ENCODE results near the gene GMIP. TPM values are rescaled to one million over a fixed set of nuclear protein-coding genes. Genes with fewer than 3 reads are reported as not detected.

GMIP gene
- total and polyA plus RNA-seq, 12 donors, result 1.4 to 11.8 (median 2.4) TPM

GRCh38 chr19:19635313-19635702 lies 8.1 kb downstream of the GMIP start:
- no peak overlapping the region for H3K4me3 ChIP-seq
- ATAC-seq (no peak), DNase-seq (no peak)
- H3K27ac ChIP-seq, result no peak overlapping the region
- H3K9me3 ChIP-seq, result no peaks in the 10 kb centered on the region
- peaks cover 0 to 99% (median 4%) of the 10 kb centered on the region in 9 donors for H3K36me3 ChIP-seq
- TF ChIP-seq CTCF (IDR thresholded peaks at IDR 0.05), result no peak
- H3K4me1 ChIP-seq, result no peaks in the 10 kb centered on the region
- intact Hi-C loops (cut with DNase I), result no loop called here
- 96 to 99% methylated on average over 14 of the region's 14 CpGs for WGBS, 2 donors
- peaks cover 0 to 6% (median 0%) of the 10 kb centered on the region in 7 donors for H3K27me3 ChIP-seq

- TF ChIP-seq CTCF (IDR thresholded peaks at IDR 0.05), result no peak
- H3K4me3 ChIP-seq, result no peak overlapping the region
- ATAC-seq (no peak), DNase-seq (no peak)
- intact Hi-C loops (cut with DNase I), result no loop called here
- H3K27me3 ChIP-seq, result peaks cover 0 to 6% (median 0%) of the 10 kb centered on the region in 7 donors
- H3K36me3 ChIP-seq, result peaks cover 0 to 99% (median 4%) of the 10 kb centered on the region in 9 donors
- no peaks in the 10 kb centered on the region for H3K9me3 ChIP-seq
- WGBS, 2 donors, result 95 to 96% methylated on average over 36 of the region's 36 CpGs
- no peaks in the 10 kb centered on the region for H3K4me1 ChIP-seq
- H3K27ac ChIP-seq, result no peak overlapping the region
These were observed 8.7 kb downstream of the GMIP start for GRCh38 chr19:19634516-19635312.

GRCh38 chr19:19633711-19634515 lies 9.5 kb downstream of the GMIP start:
- Histone ChIP-seq H3K9me3 (no peaks in the 10 kb centered on the region), H3K4me3 (no peak overlapping the region)

More at GRCh38 chr19:19633711-19634515, 9.5 kb downstream of the GMIP start:
- no peak for TF ChIP-seq CTCF (IDR thresholded peaks at IDR 0.05)
- Histone ChIP-seq H3K36me3 (peaks cover 0 to 97% (median 4%) of the 10 kb centered on the region in 9 donors), H3K4me1 (peaks cover 0 to under 1% (median 0%) of the 10 kb centered on the region in 9 donors), H3K27me3 (peaks cover 0 to 6% (median under 1%) of the 10 kb centered on the region in 7 donors), H3K27ac (no peak overlapping the region)
- intact Hi-C loops (cut with DNase I), result no loop called here
- WGBS, 2 donors, result 94% methylated on average over 22 of the region's 22 CpGs
- DNase-seq, result no peak
- no peak for ATAC-seq
